B cell (primary cell): ENCODE data around the gene DNTT. TPM values are rescaled to one million over a fixed set of nuclear protein-coding genes. Genes with fewer than 3 reads are reported as not detected.
A peak's percentile ranks its signal among the peaks of the same experiment; 100 is the strongest.

Experiments
- ATAC-seq: fragments of 200-7000 bp; cut with Tn5 transposase; one replicate; pipeline ENCODE4 v1.10.0; 2021; ENCODE audit warnings: low read depth, mild to moderate bottlenecking, moderate number of reproducible peaks, moderate library complexity
- CTCF ChIA-PET: fragments of 350-600 bp; sonication (Branson Sonifier 250); formaldehyde crosslinking; loops from one replicate; lab custom pipeline; 2021; ENCODE audit warnings: antibody characterized with exemption, inconsistent platforms; lab: Charles Lee
- POLR2A ChIA-PET: fragments of 350-600 bp; sonication (Branson Sonifier 250); formaldehyde crosslinking; loops from one replicate; lab custom pipeline; 2021; ENCODE audit warnings: antibody characterized with exemption; lab: Charles Lee
- DNase-seq: peaks from one replicate; pipeline ENCODE4 v3.0.0; 2013
- H2AFZ ChIP-seq: 2 replicates; pipeline ENCODE4 v1.6.1; 2012; ENCODE audit warnings: mild to moderate bottlenecking, low read depth, low read length; ENCODE audit not compliant: insufficient read depth, poor library complexity, severe bottlenecking
- H3K27ac ChIP-seq, 2 donors: 1 replicate in 1 of 2; 2 replicates in 1 of 2; pipeline ENCODE4 v1.5.1; 2012 to 2013; ENCODE audit warnings: low read length in 2 of 2, mild to moderate bottlenecking in 2 of 2, moderate library complexity in 1 of 2
- H3K27me3 ChIP-seq, 4 experiments: fragments of 200-600 bp in 1 of 4; sonication (generic) in 1 of 4; replicated peaks in 1 of 4; 1 replicate in 2 of 4; 2 replicates in 2 of 4; pipeline versions ENCODE4 v1.6.1 to v1.7.0; 2013 to 2016; ENCODE audit warnings: low read length in 3 of 4, mild to moderate bottlenecking in 2 of 4, mixed read lengths in 1 of 4, moderate library complexity in 1 of 4; ENCODE audit not compliant: insufficient read depth in 4 of 4, control insufficient read depth in 3 of 4; ENCODE audit errors: control extremely low read depth in 1 of 4
- H3K36me3 ChIP-seq, 2 experiments: replicated peaks in 1 of 2; 1 replicate in 1 of 2; 2 replicates in 1 of 2; pipeline versions ENCODE4 v1.6.1 to v1.7.1; 2013; ENCODE audit warnings: low read length in 1 of 2; ENCODE audit not compliant: insufficient read depth in 2 of 2, control insufficient read depth in 1 of 2; ENCODE audit errors: control extremely low read depth in 1 of 2, extremely low read depth in 1 of 2
- H3K4me1 ChIP-seq, 2 donors: fragments of 200-600 bp in 1 of 2; sonication (generic) in 1 of 2; 1 replicate in 1 of 2; 2 replicates in 1 of 2; pipeline versions ENCODE4 v1.5.1 to v1.6.1; 2013 to 2017; ENCODE audit warnings: low read length in 2 of 2; ENCODE audit not compliant: control insufficient read depth in 2 of 2, insufficient read depth in 2 of 2
- H3K4me2 ChIP-seq: replicated peaks from 2 replicates; pipeline ENCODE3; 2012; ENCODE audit warnings: mild to moderate bottlenecking, low read depth, low read length; ENCODE audit not compliant: poor library complexity, severe bottlenecking
- H3K4me3 ChIP-seq, 5 experiments: fragments of 200-600 bp in 1 of 5; sonication (generic) in 1 of 5; 1 replicate in 3 of 5; 2 replicates in 2 of 5; pipeline versions ENCODE4 v1.5.1 to v1.7.0; 2011 to 2016; ENCODE audit warnings: low read length in 4 of 5, mild to moderate bottlenecking in 4 of 5, low read depth in 2 of 5, control low read depth in 1 of 5, moderate library complexity in 1 of 5; ENCODE audit not compliant: insufficient read depth in 1 of 5; ENCODE audit errors: control extremely low read depth in 1 of 5, extremely low read depth in 1 of 5
- H3K79me2 ChIP-seq: fragments of 200-600 bp; sonication (generic); one replicate; pipeline ENCODE4 v1.6.0; 2016; ENCODE audit warnings: low read length; ENCODE audit not compliant: control insufficient read depth, insufficient read depth
- H3K9ac ChIP-seq: fragments of 200-600 bp; sonication (generic); 2 replicates; pipeline ENCODE4 v1.6.1; 2017; ENCODE audit warnings: mild to moderate bottlenecking, low read length, moderate library complexity
- H3K9me3 ChIP-seq, 3 donors: one replicate each; pipeline versions ENCODE4 v1.6.1 to v1.7.1; 2013; ENCODE audit warnings: low read length in 2 of 3; ENCODE audit not compliant: control insufficient read depth in 2 of 3, insufficient read depth in 1 of 3; ENCODE audit errors: control extremely low read depth in 1 of 3
- H4K20me1 ChIP-seq: 2 replicates; pipeline ENCODE4 v1.6.0; 2012; ENCODE audit warnings: mild to moderate bottlenecking, low read length; ENCODE audit not compliant: insufficient read depth, control insufficient read depth, poor library complexity, severe bottlenecking
- H3K27ac Mint-ChIP-seq: one replicate; pipeline ENCODE4 v1.8.0; 2021; ENCODE audit warnings: mixed read lengths
- H3K27me3 Mint-ChIP-seq: one replicate; pipeline ENCODE4 v1.8.0; 2021; ENCODE audit warnings: mixed read lengths
- H3K4me1 Mint-ChIP-seq: one replicate; pipeline ENCODE4 v1.8.0; 2021; ENCODE audit warnings: mixed read lengths
- H3K4me3 Mint-ChIP-seq: one replicate; pipeline ENCODE4 v1.8.0; 2021; ENCODE audit warnings: mixed read lengths
- H3K9me3 Mint-ChIP-seq: one replicate; pipeline ENCODE4 v1.8.0; 2022; ENCODE audit warnings: mixed read lengths; ENCODE audit not compliant: insufficient read depth
- EZH2 ChIP-seq: IDR thresholded peaks from 2 replicates; pipeline ENCODE4 v1.6.1; 2012; ENCODE audit warnings: borderline replicate concordance, low read depth, mild to moderate bottlenecking, moderate library complexity, low read length; ENCODE audit not compliant: insufficient read depth, poor library complexity, severe bottlenecking
- WGBS: methylation state at CpG from one replicate; pipeline ENCODE4 v1.1.5; 2013; ENCODE audit warnings: missing lambda C conversion rate; ENCODE audit not compliant: insufficient coverage; 5-methylcytosine and 5-hydroxymethylcytosine counted together
- intact Hi-C: fragments of 100-400 bp; cut with micrococcal nuclease; formaldehyde crosslinking; loops from one replicate; pipeline ENCODE4 v1.10.0; 2022
- polyA plus RNA-seq: library from polyadenylated mRNA; depleted of rRNA; stranded (reverse); fragments of >200 nt; gene quantifications from 2 replicates; pipeline ENCODE4 v1.2.3, GENCODE V29; 2012
- total RNA-seq, 2 donors: library from RNA; stranded (reverse); fragments of 120-200 nt in 1 of 2; gene quantifications; 1 replicate in 1 of 2; 2 replicates in 1 of 2; pipeline versions ENCODE4 v1.2.3 to v1.2.4, GENCODE V29; 2013 to 2022
- TF ChIP-seq, protein P1 (sequence below): fragments of 200-600 bp; IDR thresholded peaks from one replicate; pipeline ENCODE4 v1.8.0; 2022; ENCODE audit warnings: antibody characterized with exemption, mild to moderate bottlenecking

DNTT gene
- total and polyA plus RNA-seq, 2 donors (not counting 1 experiment from before 2014, with no cell fraction given), result not detected

DNA sequence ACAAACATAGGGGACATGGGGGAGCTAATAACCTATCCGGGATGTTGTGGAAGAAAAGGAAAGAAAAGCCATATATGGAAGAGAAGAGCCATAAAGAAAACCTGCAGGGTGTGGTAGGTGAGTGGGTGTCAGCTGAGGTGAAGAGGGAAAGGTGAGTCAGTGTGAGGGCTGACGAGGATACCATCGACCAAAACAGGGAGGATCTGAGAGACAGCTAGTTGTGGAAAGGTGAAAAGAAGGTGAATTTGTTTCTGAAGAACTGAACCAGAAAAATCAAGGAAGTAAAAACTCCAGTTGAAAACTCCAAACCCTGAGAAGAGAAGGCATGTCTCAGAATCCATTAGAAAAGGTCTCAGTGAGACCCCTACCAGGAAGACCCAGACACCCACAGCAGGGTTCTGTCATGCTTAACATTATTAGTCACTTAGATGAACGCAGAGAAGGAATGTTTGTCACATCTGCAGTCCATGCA is 37.0 kb upstream of the DNTT start:
- no peaks in the 10 kb centered on the region for H3K9me3 Mint-ChIP-seq
- peak overlapping the region; percentile 90 for H3K27ac Mint-ChIP-seq
- H3K9ac ChIP-seq, result peak overlapping the region; percentile 91
- H3K27me3 Mint-ChIP-seq, result no peaks in the 10 kb centered on the region
- H3K4me2 ChIP-seq, result peak overlapping the region; percentile 83
- 43% methylated on average over 3 of the region's 4 CpGs for WGBS
- TF ChIP-seq, protein P1, sequence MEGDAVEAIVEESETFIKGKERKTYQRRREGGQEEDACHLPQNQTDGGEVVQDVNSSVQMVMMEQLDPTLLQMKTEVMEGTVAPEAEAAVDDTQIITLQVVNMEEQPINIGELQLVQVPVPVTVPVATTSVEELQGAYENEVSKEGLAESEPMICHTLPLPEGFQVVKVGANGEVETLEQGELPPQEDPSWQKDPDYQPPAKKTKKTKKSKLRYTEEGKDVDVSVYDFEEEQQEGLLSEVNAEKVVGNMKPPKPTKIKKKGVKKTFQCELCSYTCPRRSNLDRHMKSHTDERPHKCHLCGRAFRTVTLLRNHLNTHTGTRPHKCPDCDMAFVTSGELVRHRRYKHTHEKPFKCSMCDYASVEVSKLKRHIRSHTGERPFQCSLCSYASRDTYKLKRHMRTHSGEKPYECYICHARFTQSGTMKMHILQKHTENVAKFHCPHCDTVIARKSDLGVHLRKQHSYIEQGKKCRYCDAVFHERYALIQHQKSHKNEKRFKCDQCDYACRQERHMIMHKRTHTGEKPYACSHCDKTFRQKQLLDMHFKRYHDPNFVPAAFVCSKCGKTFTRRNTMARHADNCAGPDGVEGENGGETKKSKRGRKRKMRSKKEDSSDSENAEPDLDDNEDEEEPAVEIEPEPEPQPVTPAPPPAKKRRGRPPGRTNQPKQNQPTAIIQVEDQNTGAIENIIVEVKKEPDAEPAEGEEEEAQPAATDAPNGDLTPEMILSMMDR, result no peak
- TF ChIP-seq EZH2, result no peak
- H3K4me3 Mint-ChIP-seq, result peak overlapping the region; percentile 97
- peaks cover 68 to 70% of the 10 kb centered on the region in 2 donors for H3K4me1 ChIP-seq
- peaks cover 94% of the 10 kb centered on the region for H3K79me2 ChIP-seq
- H3K36me3 ChIP-seq, result peaks cover 0 to 48% of the 10 kb centered on the region in 2 experiments
- ChIA-PET POLR2A (interaction anchor here (1.0 kb wide), 1 partner anchor 11 kb away, joined by 5 read pairs; no protein-coding TSS in a partner anchor), CTCF (interaction anchor here (0.7 to 8.7 kb wide), 7 partner anchors 10 to 37 kb away, joined by 3 to 153 read pairs (median 5); no protein-coding TSS in a partner anchor)
- H3K27ac ChIP-seq, result peak overlapping the region; percentile 24 to 88
- peaks cover 61% of the 10 kb centered on the region for H4K20me1 ChIP-seq
- H3K4me3 ChIP-seq, result peak overlapping the region; percentile 11 to 97 (median 92)
- ATAC-seq (no peak), DNase-seq (no peak)
- peaks cover 81% of the 10 kb centered on the region for H3K4me1 Mint-ChIP-seq
- H3K9me3 ChIP-seq, result no peaks in the 10 kb centered on the region
- no peaks in the 10 kb centered on the region for H3K27me3 ChIP-seq
- intact Hi-C loops, result loop anchor here (1.0 kb wide), 1 partner anchor 9 kb away; no protein-coding TSS in a partner anchor
- H2AFZ ChIP-seq, result no peak overlapping the region

DNA sequence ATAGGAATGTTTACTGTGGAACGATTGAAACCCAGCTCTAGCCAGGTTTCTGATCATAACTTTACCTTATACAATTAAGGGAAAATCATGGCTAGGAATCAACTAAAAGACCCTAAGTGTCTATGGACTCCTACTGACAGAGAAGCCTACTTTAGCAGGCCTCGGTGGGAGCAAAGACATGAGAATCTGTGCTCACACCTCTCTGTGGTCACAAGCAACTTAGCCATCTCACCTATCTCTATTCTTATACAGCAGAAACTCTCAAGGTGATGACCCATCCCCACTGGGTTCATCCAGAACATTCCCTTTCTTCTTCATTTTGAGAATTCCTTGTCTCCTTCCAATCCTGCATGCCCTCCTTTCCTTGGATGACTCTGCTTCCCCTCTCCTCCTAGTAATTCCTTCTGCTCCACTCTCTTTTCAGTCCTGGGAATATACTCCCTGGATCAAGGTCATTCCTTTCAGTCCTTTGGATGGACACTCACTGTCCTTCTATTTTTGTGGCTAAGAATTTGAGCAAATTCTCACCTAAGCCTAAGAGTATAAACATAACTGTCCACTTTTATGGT is 35.8 kb upstream of the DNTT start:
- H3K27me3 Mint-ChIP-seq, result no peaks in the 10 kb centered on the region
- Histone ChIP-seq H3K27ac (peak overlapping the region; percentile 57 to 88), H3K4me2 (peak overlapping the region; percentile 83), H4K20me1 (peaks cover 49% of the 10 kb centered on the region), H3K27me3 (no peaks in the 10 kb centered on the region), H2AFZ (no peak overlapping the region), H3K4me1 (peaks cover 64 to 66% of the 10 kb centered on the region in 2 donors), H3K4me3 (peak overlapping the region; percentile 73 to 97 (median 96)), H3K36me3 (peaks cover 0 to 40% of the 10 kb centered on the region in 2 experiments), H3K9me3 (no peaks in the 10 kb centered on the region), H3K79me2 (peaks cover 89% of the 10 kb centered on the region), H3K9ac (peak overlapping the region; percentile 91)
- H3K9me3 Mint-ChIP-seq, result no peaks in the 10 kb centered on the region
- DNase-seq (no peak), ATAC-seq (no peak)
- peak overlapping the region; percentile 99 for H3K27ac Mint-ChIP-seq
- H3K4me3 Mint-ChIP-seq, result peak overlapping the region; percentile 97
- ChIA-PET CTCF (interaction anchor here (1.2 to 8.7 kb wide), 6 partner anchors 22 to 39 kb away, joined by 3 to 153 read pairs (median 16); no protein-coding TSS in a partner anchor), POLR2A (no interaction called here)
- WGBS, result 6% methylated on average over 1 of the region's 2 CpGs
- TF ChIP-seq, protein P1, result no peak
- TF ChIP-seq EZH2, result no peak
- intact Hi-C loops, result no loop called here
- H3K4me1 Mint-ChIP-seq, result peaks cover 82% of the 10 kb centered on the region
